Stimulated activated naive CD8-positive, alpha-beta T cell treated with anti-CD3 and anti-CD28 coated beads, Interleukin-15, Interleukin-2, amounts not matched to agents 100 U/mL and 50 U/mL, for 24 hours (primary cell): ENCODE measurements around the gene N4BP3.
"Not testable (repeated sequence)": the region's sequence is repeated elsewhere in the genome, so short reads cannot be mapped to it uniquely, and the experiment has no call there.

ENCODE experiments used
- ATAC-seq: fragments of 150-1000 bp; cut with Tn5 transposase; one replicate; pipeline ENCODE4 v1.10.0; 2021
- DNase-seq: peaks from one replicate; pipeline ENCODE4 v3.0.0; 2021

The N4BP3 gene

DNA sequence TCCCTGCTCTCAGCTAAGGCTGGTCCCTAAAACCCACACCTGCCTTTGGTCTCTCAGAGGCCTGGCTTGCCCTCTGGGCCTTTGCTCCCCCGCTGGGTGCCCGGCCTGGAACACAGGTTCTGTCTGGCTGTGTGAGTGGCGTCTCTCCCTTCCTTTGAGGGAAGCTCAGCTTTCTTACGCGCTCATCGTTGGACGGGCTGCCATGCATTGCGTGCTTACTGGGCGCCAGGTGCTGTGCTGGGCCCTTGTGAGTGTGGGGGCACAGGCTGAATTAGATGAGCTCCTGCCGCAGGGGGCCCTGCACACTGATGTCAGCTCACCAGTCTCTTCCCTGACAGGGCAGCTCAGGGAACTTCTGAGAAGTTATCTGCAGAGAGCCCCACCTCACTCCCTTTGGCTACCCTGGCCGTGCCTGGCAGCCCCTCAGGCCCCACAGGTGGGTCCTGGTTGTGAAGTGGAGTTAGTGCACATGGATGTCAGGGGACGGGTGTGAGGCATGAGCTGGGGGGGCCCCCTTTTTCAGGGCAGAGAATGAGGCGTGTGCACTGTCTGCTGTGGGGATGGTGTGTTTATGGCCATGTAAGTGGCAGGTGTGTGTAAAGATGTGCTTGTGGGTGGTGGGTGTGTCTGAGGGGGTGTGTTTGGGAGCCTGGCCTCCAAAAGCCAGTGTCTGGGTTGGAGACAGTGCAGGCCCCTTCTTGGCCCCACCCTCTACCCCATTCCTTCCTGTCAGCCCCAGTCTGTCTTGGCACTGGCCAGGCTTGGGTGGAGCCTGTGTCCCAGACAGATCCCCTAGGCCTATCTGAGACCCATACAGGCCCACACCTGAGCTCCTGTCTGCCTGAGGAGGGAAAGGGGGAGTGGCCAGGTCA is 10.0 kb downstream of the N4BP3 start:
- ATAC-seq (no peak), DNase-seq (no peak)

- no peak for DNase-seq
- ATAC-seq, result no peak
Measured at GRCh38 chr5:178123966-178124925, 10.9 kb downstream of the N4BP3 start.

GRCh38 chr5:178125253-178125906 is 12.0 kb downstream of the N4BP3 start:
- no peak for ATAC-seq
- DNase-seq, result no peak

- DNase-seq (no peak), ATAC-seq (no peak)
Measured at GRCh38 chr5:178126556-178126955, 13.2 kb downstream of the N4BP3 start.

GRCh38 chr5:178127300-178128009 is 14.1 kb downstream of the N4BP3 start:
- not testable (repeated sequence) for DNase-seq, ATAC-seq

DNA sequence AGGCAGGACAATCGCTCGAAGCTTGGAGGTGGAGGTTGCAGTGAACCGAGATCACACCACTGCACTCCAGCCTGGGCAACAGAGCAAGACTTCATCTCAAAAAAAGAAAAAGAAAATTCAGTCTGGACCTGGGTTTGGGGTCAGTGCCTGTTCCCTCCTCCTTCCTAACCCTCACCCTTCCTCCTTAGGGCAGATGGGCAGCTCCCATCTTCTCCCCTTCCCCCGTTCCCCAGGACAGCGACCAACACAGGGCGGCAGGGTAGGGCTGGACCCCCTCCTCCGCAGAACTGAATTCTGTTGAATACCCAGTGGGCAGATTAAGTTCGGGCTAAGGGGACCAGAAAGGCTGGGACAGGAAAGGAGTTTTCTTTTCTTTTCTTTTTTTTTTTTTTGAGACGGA is 16.0 kb downstream of the N4BP3 start:
- no peak for ATAC-seq
- no peak for DNase-seq

- not testable (repeated sequence) for DNase-seq, ATAC-seq
Measured at GRCh38 chr5:178130234-178130575, 16.9 kb downstream of the N4BP3 start.

- ATAC-seq (peak; percentile 89), DNase-seq (peak; percentile 88)
Measured at GRCh38 chr5:178130576-178131445, 17.5 kb downstream of the N4BP3 start, which contains the start of gene RMND5B. RMND5B (plus strand) TSS chr5:178131014; CDS start chr5:178138120, 7,106 bp downstream.

DNA sequence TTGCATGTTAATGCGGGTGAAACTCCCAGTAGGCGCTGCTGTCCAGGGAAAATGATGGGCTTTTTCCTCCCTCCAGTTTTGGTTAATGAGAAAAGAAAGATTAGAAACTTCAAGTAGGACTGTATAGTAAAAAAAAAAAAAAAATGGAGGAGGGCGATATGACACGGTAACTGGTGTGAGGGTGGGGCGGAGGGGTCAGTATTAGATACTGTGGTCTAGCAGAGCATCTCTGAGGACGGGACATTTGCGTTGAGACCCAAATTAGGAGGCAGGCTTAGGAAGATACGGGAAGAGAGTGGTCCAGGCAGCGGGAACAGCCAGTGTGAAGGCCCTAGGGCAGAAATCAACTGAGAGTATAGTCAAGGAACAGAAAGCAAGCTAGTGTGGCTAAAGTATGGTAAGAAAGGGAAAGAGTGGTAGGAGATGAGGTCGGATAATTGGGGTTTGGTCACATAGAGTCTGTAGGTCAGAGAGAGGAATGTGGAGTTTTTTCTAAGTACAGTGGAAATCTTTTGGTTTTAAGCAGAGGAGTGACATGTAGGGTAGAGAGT is 18.2 kb downstream of the N4BP3 start:
- no peak for ATAC-seq
- no peak for DNase-seq

GRCh38 chr5:178136990-178137389 is 23.7 kb downstream of the N4BP3 start:
- DNase-seq (no peak), ATAC-seq (no peak)

DNA sequence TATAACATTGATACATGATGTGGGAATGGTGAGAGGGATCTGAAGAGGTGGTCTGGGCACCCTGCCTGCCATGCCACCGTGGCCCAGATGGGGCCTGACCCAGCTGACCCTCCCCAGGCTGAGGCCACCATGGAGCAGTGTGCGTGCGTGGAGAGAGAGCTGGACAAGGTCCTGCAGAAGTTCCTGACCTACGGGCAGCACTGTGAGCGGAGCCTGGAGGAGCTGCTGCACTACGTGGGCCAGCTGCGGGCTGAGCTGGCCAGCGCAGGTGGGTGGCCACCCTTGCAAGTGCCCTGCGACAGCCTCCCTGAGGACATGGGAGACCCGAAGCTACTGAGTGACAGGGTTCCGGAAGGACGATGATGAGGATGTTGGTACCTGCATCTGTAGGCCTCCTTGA is 24.7 kb downstream of the N4BP3 start:
- no peak for ATAC-seq
- no peak for DNase-seq

GRCh38 chr5:178141550-178141949 is 28.2 kb downstream of the N4BP3 start:
- DNase-seq (no peak), ATAC-seq (no peak)

DNA sequence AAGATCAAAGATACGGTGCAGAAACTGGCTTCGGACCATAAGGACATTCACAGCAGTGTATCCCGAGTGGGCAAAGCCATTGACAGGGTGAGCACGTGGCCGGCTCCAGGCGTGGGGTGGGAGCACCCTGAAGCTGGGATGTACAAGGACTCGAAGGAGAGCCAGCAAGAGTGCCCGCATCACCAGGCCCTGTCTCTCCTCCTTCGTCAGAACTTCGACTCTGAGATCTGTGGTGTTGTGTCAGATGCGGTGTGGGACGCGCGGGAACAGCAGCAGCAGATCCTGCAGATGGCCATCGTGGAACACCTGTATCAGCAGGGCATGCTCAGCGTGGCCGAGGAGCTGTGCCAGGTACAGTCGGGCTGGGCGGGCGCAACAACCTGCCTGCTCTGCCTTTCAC is 29.3 kb downstream of the N4BP3 start:
- DNase-seq (no peak), ATAC-seq (no peak)

DNA sequence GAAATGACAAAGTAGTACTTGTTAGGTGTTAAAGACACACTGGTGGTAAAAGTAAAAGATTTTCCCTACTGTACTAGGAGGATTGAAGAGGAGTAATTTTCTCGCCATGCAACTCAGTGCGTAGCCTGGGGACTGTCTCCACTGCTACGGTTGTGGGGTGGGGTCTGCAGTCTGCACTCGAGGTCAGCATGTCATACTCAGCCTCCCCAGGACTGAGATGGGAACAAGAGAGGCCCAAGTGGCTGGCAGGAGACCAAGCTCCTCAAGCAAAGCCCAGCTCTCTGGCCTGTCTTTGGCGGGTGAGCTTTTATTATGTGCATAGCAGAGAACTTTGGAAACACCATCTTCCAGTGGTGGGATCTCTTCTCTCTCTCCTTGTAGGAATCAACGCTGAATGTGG is 29.9 kb downstream of the N4BP3 start:
- ATAC-seq (no peak), DNase-seq (no peak)

- ATAC-seq (no peak), DNase-seq (no peak)
Measured at GRCh38 chr5:178143901-178144300, 30.6 kb downstream of the N4BP3 start.

GRCh38 chr5:178145965-178146820 is 32.9 kb downstream of the N4BP3 start:
- DNase-seq, result peak; percentile 78
- peak; percentile 60 for ATAC-seq

GRCh38 chr5:178147406-178147805 is 34.1 kb downstream of the N4BP3 start:
- no peak for ATAC-seq
- no peak for DNase-seq

GRCh38 chr5:178149199-178149932 is 36.0 kb downstream of the N4BP3 start:
- no peak for ATAC-seq
- peak; percentile 56 for DNase-seq
